HEK293 (cell line): ENCODE results near the gene PTGDR.

ENCODE experiments used
- CTCF ChIA-PET: fragments of 350-600 bp; formaldehyde crosslinking; extraction: SDS; loops from one replicate; lab custom pipeline; 2021; ENCODE audit warnings: antibody characterized with exemption; lab: Yijun Ruan, JAX
- POLR2A ChIA-PET: fragments of 300-600 bp; formaldehyde crosslinking; extraction: SDS; loops from one replicate; lab custom pipeline; 2020; ENCODE audit warnings: antibody characterized with exemption, inconsistent platforms; lab: Yijun Ruan, JAX
- H3K27ac ChIP-seq: fragments of 200-500 bp; sonication (Bioruptor generic); 2 replicates; pipeline ENCODE4 v1.5.1; 2014; ENCODE audit warnings: low read depth, low read length, control low read depth, inconsistent platforms; ENCODE audit errors: extremely low read depth
- H3K36me3 ChIP-seq, 2 experiments: fragments of 200-500 bp in 1 of 2; sonication (Bioruptor generic) in 1 of 2; 1 replicate in 1 of 2; 2 replicates in 1 of 2; pipeline ENCODE4 v1.5.1; 2014 to 2017; ENCODE audit warnings: inconsistent platforms in 2 of 2, low read length in 2 of 2; ENCODE audit not compliant: control insufficient read depth in 2 of 2, insufficient read depth in 1 of 2
- H3K4me1 ChIP-seq: fragments of 200-500 bp; sonication (Bioruptor generic); 2 replicates; pipeline ENCODE4 v1.5.1; 2014; ENCODE audit warnings: mild to moderate bottlenecking, low read length, inconsistent platforms; ENCODE audit not compliant: control insufficient read depth, insufficient read depth
- H3K4me3 ChIP-seq: 2 replicates; pipeline ENCODE4 v1.5.1; 2011; ENCODE audit warnings: low read depth, mild to moderate bottlenecking, control low read depth, low read length, moderate library complexity
- H3K9me3 ChIP-seq: fragments of 200-500 bp; sonication (Bioruptor generic); 2 replicates; pipeline ENCODE4 v1.5.1; 2014; ENCODE audit warnings: low read depth, low read length, inconsistent platforms; ENCODE audit not compliant: control insufficient read depth, insufficient read depth
- PRDM1 ChIP-seq: fragments of 450-650 bp; formaldehyde crosslinking; IDR thresholded peaks from 2 replicates; pipeline ENCODE4; 2016; ENCODE audit warnings: missing biosample characterization, missing genetic modification characterization
- SCRT1 ChIP-seq: fragments of 450-650 bp; formaldehyde crosslinking; IDR thresholded peaks from 2 replicates; pipeline ENCODE4 v1.5.1; 2016; ENCODE audit warnings: missing biosample characterization, missing genetic modification characterization, borderline replicate concordance
- SP7 ChIP-seq: fragments of 450-650 bp; formaldehyde crosslinking; IDR thresholded peaks from 2 replicates; pipeline ENCODE4 v1.5.1; 2016; ENCODE audit warnings: missing biosample characterization, missing genetic modification characterization
- ZBTB20 ChIP-seq: fragments of 450-650 bp; formaldehyde crosslinking; IDR thresholded peaks from 2 replicates; pipeline ENCODE4 v1.5.1; 2016; ENCODE audit warnings: missing biosample characterization, missing genetic modification characterization
- ZNF133 ChIP-seq: fragments of 450-650 bp; formaldehyde crosslinking; IDR thresholded peaks from 2 replicates; pipeline ENCODE4 v1.5.1; 2016; ENCODE audit warnings: missing biosample characterization, missing genetic modification characterization
- ZNF140 ChIP-seq: fragments of 450-650 bp; formaldehyde crosslinking; IDR thresholded peaks from 2 replicates; pipeline ENCODE4 v1.5.1; 2016; ENCODE audit warnings: missing biosample characterization, missing genetic modification characterization
- ZNF19 ChIP-seq: fragments of 450-650 bp; formaldehyde crosslinking; IDR thresholded peaks from 2 replicates; pipeline ENCODE4; 2016; ENCODE audit warnings: missing biosample characterization, missing genetic modification characterization, low read depth
- ZNF391 ChIP-seq: fragments of 450-650 bp; formaldehyde crosslinking; IDR thresholded peaks from 2 replicates; pipeline ENCODE4 v1.5.1; 2016; ENCODE audit warnings: low read depth, missing biosample characterization, missing genetic modification characterization, borderline replicate concordance
- ZNF404 ChIP-seq: fragments of 450-650 bp; formaldehyde crosslinking; IDR thresholded peaks from 2 replicates; pipeline ENCODE4 v1.5.1; 2017; ENCODE audit warnings: missing biosample characterization, missing genetic modification characterization
- ZNF423 ChIP-seq: fragments of 450-650 bp; formaldehyde crosslinking; IDR thresholded peaks from 2 replicates; pipeline ENCODE4 v1.5.1; 2016; ENCODE audit warnings: missing biosample characterization, missing genetic modification characterization
- ZNF548 ChIP-seq: fragments of 450-650 bp; formaldehyde crosslinking; IDR thresholded peaks from 2 replicates; pipeline ENCODE4 v1.5.1; 2016; ENCODE audit warnings: missing biosample characterization, missing genetic modification characterization
- ZNF623 ChIP-seq: fragments of 450-650 bp; formaldehyde crosslinking; IDR thresholded peaks from 2 replicates; pipeline ENCODE4 v1.5.1; 2016; ENCODE audit warnings: missing biosample characterization, missing genetic modification characterization
- ZNF677 ChIP-seq: fragments of 450-650 bp; IDR thresholded peaks from 2 replicates; pipeline ENCODE4 v1.5.0; 2018; ENCODE audit warnings: missing biosample characterization, mild to moderate bottlenecking, missing genetic modification characterization, moderate library complexity
- ZNF701 ChIP-seq: fragments of 450-650 bp; formaldehyde crosslinking; IDR thresholded peaks from 2 replicates; pipeline ENCODE4 v1.5.1; 2016; ENCODE audit warnings: missing biosample characterization, missing genetic modification characterization
- ZNF707 ChIP-seq: fragments of 450-650 bp; formaldehyde crosslinking; IDR thresholded peaks from 2 replicates; pipeline ENCODE4 v1.5.1; 2016; ENCODE audit warnings: missing biosample characterization, missing genetic modification characterization
- ZXDB ChIP-seq: fragments of 450-650 bp; formaldehyde crosslinking; IDR thresholded peaks from 2 replicates; pipeline ENCODE4 v1.5.1; 2016; ENCODE audit warnings: missing biosample characterization, missing genetic modification characterization
- TF ChIP-seq, protein P1 (sequence below): fragments of 450-650 bp; formaldehyde crosslinking; IDR thresholded peaks from 2 replicates; pipeline ENCODE4 v1.5.1; 2016; ENCODE audit warnings: missing biosample characterization, missing genetic modification characterization
- TF ChIP-seq, protein P2 (sequence below): fragments of 450-650 bp; formaldehyde crosslinking; IDR thresholded peaks from 2 replicates; pipeline ENCODE4 v1.5.1; 2016; ENCODE audit warnings: missing biosample characterization, missing genetic modification characterization
- TF ChIP-seq, protein P3 (sequence below): fragments of 450-650 bp; formaldehyde crosslinking; conservative IDR thresholded peaks from 2 replicates; pipeline ENCODE4 v1.5.1; 2016; ENCODE audit warnings: low read depth, missing biosample characterization, missing genetic modification characterization
- TF ChIP-seq, protein P4 (sequence below): fragments of 450-650 bp; formaldehyde crosslinking; IDR thresholded peaks from 2 replicates; pipeline ENCODE4 v1.5.0; 2017; ENCODE audit warnings: missing biosample characterization, missing genetic modification characterization, borderline replicate concordance
- TF ChIP-seq, protein P5 (sequence below): fragments of 450-650 bp; formaldehyde crosslinking; IDR thresholded peaks from 2 replicates; pipeline ENCODE4 v1.5.1; 2016; ENCODE audit warnings: missing biosample characterization, missing genetic modification characterization

PTGDR gene

DNA sequence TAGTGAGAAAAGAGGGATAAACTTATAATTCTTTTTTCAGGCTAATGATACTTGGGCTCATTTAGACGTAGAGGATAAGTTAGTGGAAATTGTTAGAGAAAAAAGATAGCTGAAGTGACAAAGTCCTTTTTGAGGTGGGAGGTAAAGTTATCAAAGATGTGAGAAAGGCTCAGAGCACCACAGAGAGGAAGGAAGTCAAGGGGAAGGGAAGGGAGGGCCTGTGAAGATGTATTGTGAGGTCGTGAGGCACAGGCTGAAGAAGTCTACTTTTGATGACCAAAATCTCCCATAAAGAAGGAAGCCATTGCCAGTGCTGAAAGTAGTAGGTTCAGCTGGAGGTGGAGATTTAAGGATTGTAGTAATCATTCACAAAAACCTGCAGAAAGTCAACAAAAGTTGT is 19.4 kb upstream of the PTGDR start:
- no peaks in the 10 kb centered on the region for H3K9me3 ChIP-seq
- H3K27ac ChIP-seq: no peak overlapping the region
- no peak overlapping the region for H3K4me3 ChIP-seq
- no peaks in the 10 kb centered on the region for H3K4me1 ChIP-seq
- CTCF ChIA-PET: no interaction called here
- no peak for TF ChIP-seq ZNF623 (tag by site-specific recombination)
- TF ChIP-seq ZNF548 (tag by site-specific recombination): no peak
- TF ChIP-seq, all 188 proteins: peak for 0
- POLR2A ChIA-PET: no interaction called here
- no peaks in the 10 kb centered on the region for H3K36me3 ChIP-seq

DNA sequence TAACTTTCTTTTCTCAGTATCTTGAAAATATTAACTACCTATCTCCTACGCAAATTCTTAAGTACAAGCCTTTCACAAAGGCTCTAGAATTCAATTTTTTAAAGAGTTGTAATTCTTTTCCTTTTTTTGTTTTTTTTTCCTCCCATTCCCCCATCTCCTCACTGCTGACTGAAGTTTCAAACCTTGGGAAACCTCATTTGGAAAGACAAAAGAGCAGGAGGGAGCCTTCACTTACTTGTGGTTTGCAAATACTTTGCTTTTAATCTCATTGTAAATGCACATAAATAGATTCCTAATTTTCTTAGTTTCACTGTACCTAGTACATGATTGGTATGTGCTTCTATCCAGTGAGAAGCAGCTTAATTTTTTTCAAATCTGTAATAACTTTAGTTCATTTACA is 15.8 kb upstream of the PTGDR start:
- CTCF ChIA-PET: no interaction called here
- Histone ChIP-seq H3K4me3 (no peak overlapping the region), H3K9me3 (no peaks in the 10 kb centered on the region), H3K4me1 (no peaks in the 10 kb centered on the region), H3K27ac (no peak overlapping the region), H3K36me3 (no peaks in the 10 kb centered on the region)
- POLR2A ChIA-PET: no interaction called here
- TF ChIP-seq, protein P1, sequence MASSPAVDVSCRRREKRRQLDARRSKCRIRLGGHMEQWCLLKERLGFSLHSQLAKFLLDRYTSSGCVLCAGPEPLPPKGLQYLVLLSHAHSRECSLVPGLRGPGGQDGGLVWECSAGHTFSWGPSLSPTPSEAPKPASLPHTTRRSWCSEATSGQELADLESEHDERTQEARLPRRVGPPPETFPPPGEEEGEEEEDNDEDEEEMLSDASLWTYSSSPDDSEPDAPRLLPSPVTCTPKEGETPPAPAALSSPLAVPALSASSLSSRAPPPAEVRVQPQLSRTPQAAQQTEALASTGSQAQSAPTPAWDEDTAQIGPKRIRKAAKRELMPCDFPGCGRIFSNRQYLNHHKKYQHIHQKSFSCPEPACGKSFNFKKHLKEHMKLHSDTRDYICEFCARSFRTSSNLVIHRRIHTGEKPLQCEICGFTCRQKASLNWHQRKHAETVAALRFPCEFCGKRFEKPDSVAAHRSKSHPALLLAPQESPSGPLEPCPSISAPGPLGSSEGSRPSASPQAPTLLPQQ (tag by site-specific recombination): no peak
- TF ChIP-seq ZXDB (tag by site-specific recombination) (no peak), ZNF677 (tag by site-specific recombination) (no peak)

DNA sequence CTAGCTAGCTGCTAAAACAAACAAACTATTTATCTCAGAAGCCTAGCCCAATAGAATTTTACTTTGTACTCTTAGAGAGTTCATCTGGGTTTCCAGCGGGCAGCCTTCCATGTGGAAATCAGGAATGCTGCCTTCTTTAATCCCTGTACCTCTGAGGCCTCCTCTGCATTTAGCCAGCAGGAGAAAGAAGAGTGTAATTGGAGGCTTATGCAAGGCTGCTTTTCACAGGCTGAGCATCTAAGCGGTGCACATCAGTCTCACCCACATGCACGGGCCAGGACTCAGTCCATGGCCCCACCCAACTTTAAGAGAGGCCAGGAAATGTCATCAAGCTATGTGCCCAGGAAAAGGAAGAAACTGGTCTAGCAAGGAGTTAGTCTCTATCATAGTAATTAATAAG is 14.0 kb upstream of the PTGDR start:
- no peak overlapping the region for H3K27ac ChIP-seq
- CTCF ChIA-PET: no interaction called here
- no peak for TF ChIP-seq SCRT1
- no peak for TF ChIP-seq ZNF140
- TF ChIP-seq, protein P2, sequence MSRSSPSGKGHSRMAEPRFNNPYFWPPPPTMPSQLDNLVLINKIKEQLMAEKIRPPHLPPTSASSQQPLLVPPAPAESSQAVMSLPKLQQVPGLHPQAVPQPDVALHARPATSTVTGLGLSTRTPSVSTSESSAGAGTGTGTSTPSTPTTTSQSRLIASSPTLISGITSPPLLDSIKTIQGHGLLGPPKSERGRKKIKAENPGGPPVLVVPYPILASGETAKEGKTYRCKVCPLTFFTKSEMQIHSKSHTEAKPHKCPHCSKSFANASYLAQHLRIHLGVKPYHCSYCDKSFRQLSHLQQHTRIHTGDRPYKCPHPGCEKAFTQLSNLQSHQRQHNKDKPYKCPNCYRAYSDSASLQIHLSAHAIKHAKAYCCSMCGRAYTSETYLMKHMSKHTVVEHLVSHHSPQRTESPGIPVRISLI: no peak
- TF ChIP-seq ZNF19 (tag by site-specific recombination): no peak
- TF ChIP-seq, protein P3, sequence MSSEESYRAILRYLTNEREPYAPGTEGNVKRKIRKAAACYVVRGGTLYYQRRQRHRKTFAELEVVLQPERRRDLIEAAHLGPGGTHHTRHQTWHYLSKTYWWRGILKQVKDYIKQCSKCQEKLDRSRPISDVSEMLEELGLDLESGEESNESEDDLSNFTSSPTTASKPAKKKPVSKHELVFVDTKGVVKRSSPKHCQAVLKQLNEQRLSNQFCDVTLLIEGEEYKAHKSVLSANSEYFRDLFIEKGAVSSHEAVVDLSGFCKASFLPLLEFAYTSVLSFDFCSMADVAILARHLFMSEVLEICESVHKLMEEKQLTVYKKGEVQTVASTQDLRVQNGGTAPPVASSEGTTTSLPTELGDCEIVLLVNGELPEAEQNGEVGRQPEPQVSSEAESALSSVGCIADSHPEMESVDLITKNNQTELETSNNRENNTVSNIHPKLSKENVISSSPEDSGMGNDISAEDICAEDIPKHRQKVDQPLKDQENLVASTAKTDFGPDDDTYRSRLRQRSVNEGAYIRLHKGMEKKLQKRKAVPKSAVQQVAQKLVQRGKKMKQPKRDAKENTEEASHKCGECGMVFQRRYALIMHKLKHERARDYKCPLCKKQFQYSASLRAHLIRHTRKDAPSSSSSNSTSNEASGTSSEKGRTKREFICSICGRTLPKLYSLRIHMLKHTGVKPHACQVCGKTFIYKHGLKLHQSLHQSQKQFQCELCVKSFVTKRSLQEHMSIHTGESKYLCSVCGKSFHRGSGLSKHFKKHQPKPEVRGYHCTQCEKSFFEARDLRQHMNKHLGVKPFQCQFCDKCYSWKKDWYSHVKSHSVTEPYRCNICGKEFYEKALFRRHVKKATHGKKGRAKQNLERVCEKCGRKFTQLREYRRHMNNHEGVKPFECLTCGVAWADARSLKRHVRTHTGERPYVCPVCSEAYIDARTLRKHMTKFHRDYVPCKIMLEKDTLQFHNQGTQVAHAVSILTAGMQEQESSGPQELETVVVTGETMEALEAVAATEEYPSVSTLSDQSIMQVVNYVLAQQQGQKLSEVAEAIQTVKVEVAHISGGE (tag by site-specific recombination): no peak
- TF ChIP-seq ZNF391 (tag by site-specific recombination): no peak
- no peak for TF ChIP-seq ZNF707
- TF ChIP-seq, protein P4, sequence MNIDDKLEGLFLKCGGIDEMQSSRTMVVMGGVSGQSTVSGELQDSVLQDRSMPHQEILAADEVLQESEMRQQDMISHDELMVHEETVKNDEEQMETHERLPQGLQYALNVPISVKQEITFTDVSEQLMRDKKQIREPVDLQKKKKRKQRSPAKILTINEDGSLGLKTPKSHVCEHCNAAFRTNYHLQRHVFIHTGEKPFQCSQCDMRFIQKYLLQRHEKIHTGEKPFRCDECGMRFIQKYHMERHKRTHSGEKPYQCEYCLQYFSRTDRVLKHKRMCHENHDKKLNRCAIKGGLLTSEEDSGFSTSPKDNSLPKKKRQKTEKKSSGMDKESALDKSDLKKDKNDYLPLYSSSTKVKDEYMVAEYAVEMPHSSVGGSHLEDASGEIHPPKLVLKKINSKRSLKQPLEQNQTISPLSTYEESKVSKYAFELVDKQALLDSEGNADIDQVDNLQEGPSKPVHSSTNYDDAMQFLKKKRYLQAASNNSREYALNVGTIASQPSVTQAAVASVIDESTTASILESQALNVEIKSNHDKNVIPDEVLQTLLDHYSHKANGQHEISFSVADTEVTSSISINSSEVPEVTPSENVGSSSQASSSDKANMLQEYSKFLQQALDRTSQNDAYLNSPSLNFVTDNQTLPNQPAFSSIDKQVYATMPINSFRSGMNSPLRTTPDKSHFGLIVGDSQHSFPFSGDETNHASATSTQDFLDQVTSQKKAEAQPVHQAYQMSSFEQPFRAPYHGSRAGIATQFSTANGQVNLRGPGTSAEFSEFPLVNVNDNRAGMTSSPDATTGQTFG (tag by site-specific recombination): no peak
- TF ChIP-seq, protein P5, sequence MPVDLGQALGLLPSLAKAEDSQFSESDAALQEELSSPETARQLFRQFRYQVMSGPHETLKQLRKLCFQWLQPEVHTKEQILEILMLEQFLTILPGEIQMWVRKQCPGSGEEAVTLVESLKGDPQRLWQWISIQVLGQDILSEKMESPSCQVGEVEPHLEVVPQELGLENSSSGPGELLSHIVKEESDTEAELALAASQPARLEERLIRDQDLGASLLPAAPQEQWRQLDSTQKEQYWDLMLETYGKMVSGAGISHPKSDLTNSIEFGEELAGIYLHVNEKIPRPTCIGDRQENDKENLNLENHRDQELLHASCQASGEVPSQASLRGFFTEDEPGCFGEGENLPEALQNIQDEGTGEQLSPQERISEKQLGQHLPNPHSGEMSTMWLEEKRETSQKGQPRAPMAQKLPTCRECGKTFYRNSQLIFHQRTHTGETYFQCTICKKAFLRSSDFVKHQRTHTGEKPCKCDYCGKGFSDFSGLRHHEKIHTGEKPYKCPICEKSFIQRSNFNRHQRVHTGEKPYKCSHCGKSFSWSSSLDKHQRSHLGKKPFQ (tag by site-specific recombination): no peak
- TF ChIP-seq ZNF548 (tag by site-specific recombination): no peak
- no peak for TF ChIP-seq ZNF701 (tag by site-specific recombination)
- no peak for TF ChIP-seq PRDM1 (tag by site-specific recombination)
- TF ChIP-seq ZNF133 (tag by site-specific recombination): no peak
- TF ChIP-seq ZBTB20 (tag by site-specific recombination): no peak
- TF ChIP-seq ZNF423 (tag by site-specific recombination): no peak
- TF ChIP-seq ZNF404 (tag by site-specific recombination): no peak
- no peak for TF ChIP-seq SP7 (tag by site-specific recombination)
- H3K4me3 ChIP-seq: no peak overlapping the region
- POLR2A ChIA-PET: interaction anchor here (0.7 kb wide), 1 partner anchor 166 kb away, joined by 3 read pairs; no protein-coding TSS in a partner anchor
- H3K36me3 ChIP-seq: no peaks in the 10 kb centered on the region
- no peaks in the 10 kb centered on the region for H3K4me1 ChIP-seq
- H3K9me3 ChIP-seq: no peaks in the 10 kb centered on the region
